GM13976 (cell line): ENCODE results near the gene MAP2.

Source experiments
- DNase-seq: peaks from one replicate; pipeline ENCODE4 v3.0.0; 2012; ENCODE audit warnings: low spot score
- CTCF ChIP-seq: IDR thresholded peaks from 2 replicates; pipeline ENCODE4 v1.5.1; 2012; ENCODE audit warnings: borderline replicate concordance, mild to moderate bottlenecking; ENCODE audit not compliant: insufficient read depth; ENCODE audit errors: extremely low read depth, missing control alignments, control extremely low read depth
- in situ Hi-C: fragments of 300-500 bp; cut with MboI; formaldehyde crosslinking; loops from one replicate; pipeline ENCODE4 v1.12.0; 2022; ENCODE audit warnings: low sequenced_read_pairs, mixed read lengths, inconsistent platforms; ENCODE audit not compliant: unreplicated experiment

The MAP2 gene

GRCh38 chr2:209413311-209414014 lies 10.4 kb upstream of the MAP2 start:
- TF ChIP-seq CTCF: no peak
- in situ Hi-C loops: no loop called here

DNA sequence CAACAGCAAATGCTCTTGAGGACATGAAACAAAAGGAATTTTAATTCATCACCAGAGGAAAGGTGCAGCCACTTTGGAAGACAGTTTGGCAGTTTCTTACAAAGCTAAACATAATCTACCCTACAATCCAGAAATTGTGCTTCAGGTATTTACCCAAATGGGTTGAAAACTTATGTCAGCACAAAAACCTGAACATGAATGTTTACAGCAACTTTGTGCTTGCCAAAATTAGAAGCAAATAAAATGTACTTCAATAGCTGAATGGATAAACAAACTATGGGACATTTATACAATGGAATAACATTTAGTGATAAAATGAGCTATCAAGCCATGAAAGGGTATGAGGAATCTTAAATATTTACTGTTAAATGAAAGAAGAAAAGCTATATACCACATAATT lies 6.9 kb upstream of the MAP2 start:
- in situ Hi-C loops: no loop called here
- TF ChIP-seq CTCF: no peak
- DNase-seq: no peak

More at GRCh38 chr2:209413311-209414014, 10.4 kb upstream of the MAP2 start:
- DNase-seq: no peak

DNA sequence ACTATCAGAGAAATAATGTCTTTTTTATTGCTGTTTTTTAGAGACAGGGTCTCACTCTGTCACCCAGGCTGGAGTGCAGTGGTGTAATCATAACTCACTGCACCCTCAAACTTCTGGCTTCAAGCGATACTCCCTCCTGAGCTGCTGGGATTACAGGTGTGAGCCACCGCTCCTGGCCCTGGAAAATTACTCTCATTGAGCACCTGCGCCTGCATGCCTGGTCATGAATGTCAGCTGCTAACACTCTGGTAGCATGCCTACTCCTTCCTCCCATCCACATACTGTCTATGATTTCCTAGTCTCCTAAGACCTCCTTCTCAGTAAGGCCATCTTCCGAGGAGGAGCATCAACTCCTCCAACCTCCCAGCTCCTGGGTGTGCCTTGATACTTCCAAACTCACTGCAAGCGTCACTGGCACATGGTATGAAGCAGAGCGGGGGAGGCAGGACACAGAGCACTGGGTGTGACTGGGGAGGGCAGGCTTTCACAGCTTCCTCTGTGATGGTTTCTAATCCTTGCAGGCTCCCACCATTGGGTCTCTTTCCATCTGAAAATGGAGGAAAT lies 1.6 kb upstream of the MAP2 start:
- DNase-seq: no peak

DNA sequence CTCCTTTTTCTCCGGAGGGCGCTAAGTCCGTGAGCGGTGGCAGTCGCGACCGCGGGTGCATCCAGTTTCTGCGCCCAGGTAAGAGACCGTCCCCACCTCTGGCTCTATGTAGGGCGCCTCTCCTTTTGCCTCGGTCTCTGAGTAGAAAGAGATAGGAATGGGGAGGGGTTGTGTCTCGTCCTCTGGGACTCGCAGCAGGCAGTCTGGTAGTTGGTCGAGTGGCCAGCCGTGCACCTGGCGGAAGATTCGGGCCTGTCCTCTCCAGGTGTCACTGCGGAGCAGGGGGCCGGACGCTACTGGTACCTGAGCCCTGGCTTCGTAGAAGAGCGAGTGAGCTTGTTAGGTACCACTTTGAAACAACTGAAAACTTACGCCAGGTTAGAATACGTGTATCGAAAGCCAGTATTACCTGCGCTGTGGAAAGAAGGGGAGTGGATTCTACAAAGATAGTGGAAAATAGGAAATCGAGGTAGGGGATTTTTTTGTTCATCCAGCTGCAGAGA lies 403 bp downstream of the MAP2 start:
- peak; percentile 20 for DNase-seq
- in situ Hi-C loops: loop anchor here (10.0 kb wide), 1 partner anchor 131 kb away; no protein-coding TSS in a partner anchor
- TF ChIP-seq CTCF: no peak

More for the DNA sequence above, 1.6 kb upstream of the MAP2 start:
- in situ Hi-C loops: loop anchor here (10.0 kb wide), 1 partner anchor 133 kb away; no protein-coding TSS in a partner anchor
- no peak for TF ChIP-seq CTCF

- no peak for TF ChIP-seq CTCF
- in situ Hi-C loops: loop anchor here (10.0 kb wide), 1 partner anchor 130 kb away; no protein-coding TSS in a partner anchor
- DNase-seq: no peak
These were observed 1.1 kb downstream of the MAP2 start for GRCh38 chr2:209424781-209425470.

GRCh38 chr2:209425471-209426071 lies 1.7 kb downstream of the MAP2 start:
- DNase-seq: peak; percentile 38
- in situ Hi-C loops: loop anchor here (10.0 kb wide), 1 partner anchor 129 kb away; no protein-coding TSS in a partner anchor
- peak; percentile 25 for TF ChIP-seq CTCF
